ENCODE data around the gene PPFIBP2. TPM values are rescaled to one million over a fixed set of nuclear protein-coding genes. Genes with fewer than 3 reads are reported as not detected.

PPFIBP2 gene
- polyA plus RNA-seq, 1 experiment, result 20.6 TPM

DNA sequence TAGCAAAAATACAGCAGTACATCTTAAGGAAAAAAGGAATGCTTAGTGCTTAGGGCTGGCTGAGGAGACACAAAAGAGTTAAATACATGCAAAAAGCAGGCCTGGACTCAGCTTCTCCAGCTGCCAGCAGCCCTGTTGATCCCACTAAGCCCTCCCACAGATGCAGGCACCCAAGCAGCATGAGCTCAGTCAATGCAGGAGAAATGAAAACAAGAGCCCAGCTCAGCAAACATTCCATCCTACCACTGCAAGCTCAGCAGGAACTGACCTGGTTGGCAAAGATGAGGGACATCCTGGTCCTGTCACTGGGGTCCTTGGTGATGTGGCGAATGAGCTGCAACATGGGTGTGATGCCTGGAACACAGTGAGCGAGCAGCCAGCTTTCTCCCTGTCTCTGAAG lies 153.7 kb downstream of the PPFIBP2 start:
- DNase-seq (ENCODE audit: low read depth), result no peak
- H3K4me3 ChIP-seq (ENCODE audit: low read depth, low read length), result no peak overlapping the region
- H3K36me3 ChIP-seq (ENCODE audit: control insufficient read depth, insufficient read depth, low read length), result peaks cover 22% of the 10 kb centered on the region
- TF ChIP-seq, protein P1, sequence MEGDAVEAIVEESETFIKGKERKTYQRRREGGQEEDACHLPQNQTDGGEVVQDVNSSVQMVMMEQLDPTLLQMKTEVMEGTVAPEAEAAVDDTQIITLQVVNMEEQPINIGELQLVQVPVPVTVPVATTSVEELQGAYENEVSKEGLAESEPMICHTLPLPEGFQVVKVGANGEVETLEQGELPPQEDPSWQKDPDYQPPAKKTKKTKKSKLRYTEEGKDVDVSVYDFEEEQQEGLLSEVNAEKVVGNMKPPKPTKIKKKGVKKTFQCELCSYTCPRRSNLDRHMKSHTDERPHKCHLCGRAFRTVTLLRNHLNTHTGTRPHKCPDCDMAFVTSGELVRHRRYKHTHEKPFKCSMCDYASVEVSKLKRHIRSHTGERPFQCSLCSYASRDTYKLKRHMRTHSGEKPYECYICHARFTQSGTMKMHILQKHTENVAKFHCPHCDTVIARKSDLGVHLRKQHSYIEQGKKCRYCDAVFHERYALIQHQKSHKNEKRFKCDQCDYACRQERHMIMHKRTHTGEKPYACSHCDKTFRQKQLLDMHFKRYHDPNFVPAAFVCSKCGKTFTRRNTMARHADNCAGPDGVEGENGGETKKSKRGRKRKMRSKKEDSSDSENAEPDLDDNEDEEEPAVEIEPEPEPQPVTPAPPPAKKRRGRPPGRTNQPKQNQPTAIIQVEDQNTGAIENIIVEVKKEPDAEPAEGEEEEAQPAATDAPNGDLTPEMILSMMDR (IDR thresholded peaks at IDR 0.05; ENCODE audit: insufficient read depth, low read depth, low read length), result no peak
- ChIA-PET POLR2A (no interaction called here), CTCF (interaction anchor here (0.7 to 7.8 kb wide), 2 partner anchors 20 to 95 kb away, joined by 3 to 98 read pairs; no protein-coding TSS in a partner anchor)
- H3K27me3 ChIP-seq (ENCODE audit: control insufficient read depth, insufficient read depth, low read length), result no peaks in the 10 kb centered on the region

DNA sequence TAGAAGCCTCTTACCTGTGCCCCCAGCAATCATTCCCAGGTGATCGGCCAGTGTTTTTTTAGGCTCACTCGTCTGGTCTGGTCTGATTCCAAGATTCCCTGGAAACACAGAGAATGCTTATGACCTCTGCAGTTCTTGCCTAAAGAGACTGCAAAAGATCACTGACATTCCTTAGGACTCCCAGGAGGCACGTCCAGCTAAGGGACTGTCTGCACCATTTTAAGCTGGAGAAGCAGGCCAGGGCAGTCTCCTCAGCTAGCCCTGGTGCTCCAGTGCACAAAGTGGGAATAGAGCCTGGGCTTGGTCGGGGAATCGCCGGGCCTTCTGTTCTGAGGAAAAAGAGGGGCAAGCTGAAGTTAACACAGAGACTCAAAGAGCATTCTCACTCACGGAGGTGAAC lies 154.7 kb downstream of the PPFIBP2 start:
- ChIA-PET POLR2A (no interaction called here), CTCF (interaction anchor here (0.9 to 7.8 kb wide), 4 partner anchors 11 to 156 kb away, joined by 3 to 98 read pairs (median 6); no protein-coding TSS in a partner anchor)
- peaks cover 22% of the 10 kb centered on the region for H3K36me3 ChIP-seq (ENCODE audit: control insufficient read depth, insufficient read depth, low read length)
- H3K27me3 ChIP-seq (ENCODE audit: control insufficient read depth, insufficient read depth, low read length), result no peaks in the 10 kb centered on the region
- TF ChIP-seq, protein P1 (IDR thresholded peaks at IDR 0.05; ENCODE audit: insufficient read depth, low read depth, low read length), result no peak
- no peak for DNase-seq (ENCODE audit: low read depth)
- H3K4me3 ChIP-seq (ENCODE audit: low read depth, low read length), result no peak overlapping the region

DNA sequence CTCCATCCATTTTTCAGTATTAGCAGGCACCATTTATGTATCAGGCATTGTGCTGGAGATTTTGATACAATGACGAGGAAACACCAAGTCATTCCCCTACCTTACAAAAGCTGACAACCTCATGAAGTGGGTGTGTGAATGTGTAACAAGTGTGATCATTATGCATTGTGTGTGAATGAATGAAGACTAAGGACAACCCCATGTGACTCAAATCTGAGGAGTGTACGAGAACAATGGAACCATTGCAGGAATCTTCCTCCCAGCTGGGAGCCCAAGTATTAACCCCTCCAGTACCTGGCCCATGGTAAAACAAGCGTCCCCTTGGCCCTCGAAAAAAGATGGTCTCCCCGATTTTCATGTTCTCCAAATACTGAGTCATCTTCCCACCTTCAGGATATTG lies 155.1 kb downstream of the PPFIBP2 start:
- H3K36me3 ChIP-seq (ENCODE audit: control insufficient read depth, insufficient read depth, low read length), result peaks cover 22% of the 10 kb centered on the region
- ChIA-PET POLR2A (no interaction called here), CTCF (interaction anchor here (0.6 to 7.8 kb wide), 5 partner anchors 12 to 1159 kb away, joined by 3 to 98 read pairs (median 5); no protein-coding TSS in a partner anchor)
- no peak for DNase-seq (ENCODE audit: low read depth)
- H3K27me3 ChIP-seq (ENCODE audit: control insufficient read depth, insufficient read depth, low read length), result no peaks in the 10 kb centered on the region
- H3K4me3 ChIP-seq (ENCODE audit: low read depth, low read length), result no peak overlapping the region
- TF ChIP-seq, protein P1 (IDR thresholded peaks at IDR 0.05; ENCODE audit: insufficient read depth, low read depth, low read length), result no peak

DNA sequence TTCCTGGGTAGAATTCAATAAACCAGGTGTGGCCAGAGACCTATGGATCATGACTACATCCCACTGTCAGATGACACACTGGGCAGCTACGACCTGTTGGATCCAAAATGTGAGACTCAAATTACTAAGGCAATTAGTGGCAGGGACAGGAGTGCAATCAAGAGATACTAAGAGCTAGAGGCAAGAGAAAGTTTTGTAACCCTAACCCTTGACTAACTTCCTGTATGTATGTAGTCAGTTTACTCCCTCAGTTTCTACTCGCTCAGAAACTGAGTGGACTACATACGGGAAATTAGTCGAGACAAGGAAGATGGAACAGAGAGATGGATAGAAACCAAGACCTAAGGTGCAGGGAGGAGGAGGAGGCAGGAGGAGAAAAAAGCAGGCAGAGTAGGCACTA lies 156.8 kb downstream of the PPFIBP2 start:
- ChIA-PET CTCF (interaction anchor here (0.6 to 7.8 kb wide), 4 partner anchors 21 to 1189 kb away, joined by 3 to 98 read pairs (median 4); partner anchors contain the start of gene TIMM10B), POLR2A (no interaction called here)
- TF ChIP-seq, protein P1 (IDR thresholded peaks at IDR 0.05; ENCODE audit: insufficient read depth, low read depth, low read length), result no peak
- Histone ChIP-seq H3K4me3 (ENCODE audit: low read depth, low read length) (no peak overlapping the region), H3K27me3 (ENCODE audit: control insufficient read depth, insufficient read depth, low read length) (no peaks in the 10 kb centered on the region), H3K36me3 (ENCODE audit: control insufficient read depth, insufficient read depth, low read length) (peaks cover 13% of the 10 kb centered on the region)
- DNase-seq (ENCODE audit: low read depth), result no peak

DNA sequence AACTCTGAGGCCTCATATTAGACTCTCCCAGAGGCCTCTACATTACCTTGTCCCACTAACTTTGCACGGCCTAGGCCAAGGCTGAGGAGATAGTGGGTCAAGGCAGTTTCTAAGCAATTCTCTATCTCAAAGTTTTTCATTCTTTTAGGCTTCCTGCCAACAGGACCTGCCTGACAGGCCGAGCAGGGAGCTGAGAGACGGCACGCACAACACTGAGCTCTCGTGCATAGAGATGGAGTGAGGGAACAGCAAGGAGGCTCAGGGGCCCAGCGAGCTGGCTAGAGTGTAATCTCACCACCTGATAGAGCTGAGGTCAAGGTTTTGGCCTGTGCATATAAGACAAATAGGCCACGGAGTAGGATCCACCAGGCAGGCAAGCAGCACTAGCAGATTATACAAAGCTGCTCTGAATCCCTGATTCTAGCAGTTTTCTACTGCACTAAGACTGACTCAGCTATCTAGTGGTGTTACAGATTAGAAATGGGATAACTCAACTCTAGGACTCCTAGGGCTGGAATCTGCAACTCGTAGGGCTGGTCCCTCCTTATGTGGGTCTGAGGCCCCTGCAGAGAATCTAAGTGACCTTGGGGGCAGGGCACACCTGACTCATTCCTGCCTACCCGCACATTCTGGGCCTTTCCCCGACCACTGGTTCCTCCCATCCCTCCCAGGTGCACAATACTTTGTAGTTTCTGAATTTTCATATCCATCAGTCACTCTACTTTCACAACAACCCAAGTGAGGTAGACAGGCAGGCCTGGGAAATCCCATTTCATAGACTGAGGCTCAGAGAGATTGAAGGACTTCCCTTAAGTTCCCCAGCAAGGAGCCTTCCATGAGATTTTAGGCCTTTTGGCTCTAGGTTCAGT lies 157.8 kb downstream of the PPFIBP2 start:
- DNase-seq (ENCODE audit: low read depth), result no peak
- Histone ChIP-seq H3K4me3 (ENCODE audit: low read depth, low read length) (no peak overlapping the region), H3K36me3 (ENCODE audit: control insufficient read depth, insufficient read depth, low read length) (peaks cover 10% of the 10 kb centered on the region), H3K27me3 (ENCODE audit: control insufficient read depth, insufficient read depth, low read length) (no peaks in the 10 kb centered on the region)
- POLR2A ChIA-PET, result no interaction called here
- CTCF ChIA-PET, result interaction anchor here (1.3 to 7.8 kb wide), 4 partner anchors 14 to 99 kb away, joined by 4 to 98 read pairs (median 4); no protein-coding TSS in a partner anchor
- TF ChIP-seq, protein P1 (IDR thresholded peaks at IDR 0.05; ENCODE audit: insufficient read depth, low read depth, low read length), result no peak
